GM18499 (cell line): ENCODE measurements around the gene RYR2.
"Not testable (repeated sequence)": the region's sequence is repeated elsewhere in the genome, so short reads cannot be mapped to it uniquely, and the experiment has no call there.

Experiments
- ATAC-seq: cut with Tn5 transposase; IDR thresholded peaks from one replicate; pipeline ENCODE4 v1.9.1; 2021; ENCODE audit warnings: moderate number of reproducible peaks; ENCODE audit not compliant: insufficient read depth, unreplicated experiment

RYR2 gene

GRCh38 chr1:237591353-237591752 lies 549.4 kb downstream of the RYR2 start:
- no peak for ATAC-seq

GRCh38 chr1:237603036-237603568 lies 561.1 kb downstream of the RYR2 start:
- ATAC-seq = not testable (repeated sequence)

- no peak for ATAC-seq
These were observed 566.4 kb downstream of the RYR2 start for GRCh38 chr1:237608433-237608832.

GRCh38 chr1:237610157-237610556 lies 568.2 kb downstream of the RYR2 start:
- ATAC-seq = no peak

- ATAC-seq = no peak
These were observed 572.0 kb downstream of the RYR2 start for GRCh38 chr1:237613984-237614383.

GRCh38 chr1:237619553-237619952 lies 577.6 kb downstream of the RYR2 start:
- ATAC-seq = no peak

- no peak for ATAC-seq
These were observed 592.9 kb downstream of the RYR2 start for GRCh38 chr1:237634922-237635321.

- ATAC-seq = no peak
These were observed 596.6 kb downstream of the RYR2 start for GRCh38 chr1:237638555-237638954.

- no peak for ATAC-seq
These were observed 598.2 kb downstream of the RYR2 start for GRCh38 chr1:237640011-237640671.

GRCh38 chr1:237640966-237641365 lies 599.0 kb downstream of the RYR2 start:
- ATAC-seq = no peak

GRCh38 chr1:237650809-237651208 lies 608.8 kb downstream of the RYR2 start:
- no peak for ATAC-seq

- ATAC-seq = no peak
These were observed 613.8 kb downstream of the RYR2 start for GRCh38 chr1:237655778-237656177.

- no peak for ATAC-seq
These were observed 622.4 kb downstream of the RYR2 start for GRCh38 chr1:237664348-237664747.

GRCh38 chr1:237670302-237670701 lies 628.3 kb downstream of the RYR2 start:
- no peak for ATAC-seq

GRCh38 chr1:237671262-237671661 lies 629.3 kb downstream of the RYR2 start:
- ATAC-seq = no peak

- no peak for ATAC-seq
These were observed 630.0 kb downstream of the RYR2 start for GRCh38 chr1:237671935-237672334.

GRCh38 chr1:237672748-237673147 lies 630.8 kb downstream of the RYR2 start:
- ATAC-seq = no peak

- ATAC-seq = no peak
These were observed 631.6 kb downstream of the RYR2 start for GRCh38 chr1:237673631-237674030.

- ATAC-seq = no peak
These were observed 636.0 kb downstream of the RYR2 start for GRCh38 chr1:237677979-237678378.

- ATAC-seq = no peak
These were observed 637.7 kb downstream of the RYR2 start for GRCh38 chr1:237679687-237680086.

- ATAC-seq = no peak
These were observed 639.2 kb downstream of the RYR2 start for GRCh38 chr1:237681210-237681609.

GRCh38 chr1:237684236-237684635 lies 642.3 kb downstream of the RYR2 start:
- ATAC-seq = no peak
